HG02678 (cell line): ENCODE results near the gene OGT.
"Not testable (repeated sequence)": the region's sequence is repeated elsewhere in the genome, so short reads cannot be mapped to it uniquely, and the experiment has no call there.

ENCODE experiments used
- ATAC-seq: cut with Tn5 transposase; IDR thresholded peaks from one replicate; pipeline ENCODE4 v1.9.1; 2021; ENCODE audit warnings: mild to moderate bottlenecking, moderate library complexity; ENCODE audit not compliant: unreplicated experiment

OGT gene

DNA sequence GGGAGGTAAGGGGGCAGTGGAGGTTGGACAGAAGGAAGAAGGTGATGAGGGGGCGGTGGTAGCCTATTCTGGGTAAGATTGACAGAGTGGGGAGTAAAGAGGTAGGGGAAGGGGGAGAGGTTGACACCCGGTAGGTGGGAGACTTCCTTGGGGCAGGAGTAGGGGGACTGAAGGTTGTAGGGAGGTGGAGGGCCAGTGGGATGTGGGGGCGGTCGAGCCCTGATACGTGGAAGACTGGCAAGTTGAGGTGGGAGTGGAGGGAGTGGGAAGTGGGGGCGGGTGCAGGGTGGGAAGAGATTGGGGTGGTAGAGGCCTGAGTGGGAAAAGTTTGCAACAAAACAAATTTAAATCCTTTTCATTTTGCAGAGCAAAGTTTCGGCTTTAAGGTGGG, 47.1 kb downstream of the OGT start:
- no peak for ATAC-seq

DNA sequence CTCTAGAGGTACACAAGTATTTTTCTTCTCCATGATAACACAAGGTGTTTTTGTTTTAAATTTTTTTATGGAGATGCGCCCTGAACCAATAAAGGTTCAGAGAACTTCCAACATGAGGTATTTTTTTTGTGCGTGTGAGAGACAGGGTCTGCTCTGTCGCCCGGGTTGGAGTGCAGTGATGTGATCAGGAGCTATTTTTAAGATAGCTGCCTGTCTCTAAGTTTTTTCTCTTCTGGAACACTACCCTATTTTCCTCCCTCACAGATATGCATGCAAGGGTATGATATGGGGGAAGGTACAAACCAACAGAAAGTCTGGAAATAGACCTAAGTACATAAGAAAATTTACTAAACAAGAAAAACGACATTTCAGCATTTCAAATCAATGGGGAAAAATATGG, 48.3 kb downstream of the OGT start:
- ATAC-seq, result no peak

DNA sequence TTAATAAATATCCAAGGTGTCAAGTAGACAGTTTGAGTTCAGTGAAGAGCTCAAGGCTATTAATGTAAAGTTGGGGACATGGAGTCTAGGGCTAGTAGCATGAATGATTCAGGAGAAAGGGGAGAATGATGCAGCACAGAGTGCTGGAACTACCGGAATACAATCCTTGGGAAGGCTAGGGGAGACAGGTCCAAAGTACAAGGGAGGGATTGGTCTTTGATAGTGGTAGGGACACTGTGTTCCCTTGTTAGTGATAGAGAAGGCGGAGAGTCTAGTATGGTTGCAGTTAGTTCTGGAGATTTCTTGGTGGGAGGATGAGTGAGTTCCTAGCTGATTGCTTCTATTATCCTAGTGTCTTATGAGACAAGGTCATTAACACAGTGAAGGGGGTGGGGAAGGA, 54.0 kb downstream of the OGT start:
- ATAC-seq, result no peak

DNA sequence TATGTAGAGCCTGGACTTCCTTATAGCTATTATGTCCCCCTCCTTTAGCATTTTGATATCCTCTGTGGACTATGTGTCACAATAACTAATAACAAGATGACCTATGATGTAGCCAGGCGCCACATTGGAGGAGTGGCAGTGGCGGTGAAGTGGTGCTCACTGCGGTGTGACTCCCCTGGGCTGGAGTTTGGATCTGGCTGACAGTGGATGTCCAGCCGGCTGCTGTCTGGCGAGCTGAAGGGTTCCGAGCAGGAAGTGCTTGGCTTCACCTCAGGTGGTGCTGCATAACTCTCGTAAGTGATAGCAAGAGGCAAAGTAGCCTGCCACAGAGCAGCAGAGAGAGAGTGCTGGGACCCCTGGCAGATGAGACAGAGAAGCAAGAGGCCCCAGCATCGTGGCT, 60.3 kb downstream of the OGT start:
- ATAC-seq, result not testable (repeated sequence)

DNA sequence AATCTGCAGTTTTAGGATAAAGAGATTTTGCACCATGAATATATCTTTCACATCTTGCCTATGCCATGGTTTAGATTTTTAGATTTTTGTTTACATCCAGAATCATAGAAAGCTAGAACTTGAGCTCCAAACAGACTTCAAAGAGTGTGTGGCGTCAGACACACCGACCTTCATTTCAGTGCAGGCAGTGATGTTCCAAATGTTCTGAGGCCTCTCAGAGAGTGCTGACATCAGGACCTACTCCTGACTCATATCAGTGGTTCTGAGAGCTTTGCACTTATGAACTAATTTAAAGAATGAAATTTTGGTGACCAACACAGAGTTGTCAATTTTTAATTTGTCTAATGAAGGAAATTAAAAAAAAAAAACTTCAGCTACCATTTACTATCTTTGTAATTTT, 67.1 kb downstream of the OGT start:
- no peak for ATAC-seq

DNA sequence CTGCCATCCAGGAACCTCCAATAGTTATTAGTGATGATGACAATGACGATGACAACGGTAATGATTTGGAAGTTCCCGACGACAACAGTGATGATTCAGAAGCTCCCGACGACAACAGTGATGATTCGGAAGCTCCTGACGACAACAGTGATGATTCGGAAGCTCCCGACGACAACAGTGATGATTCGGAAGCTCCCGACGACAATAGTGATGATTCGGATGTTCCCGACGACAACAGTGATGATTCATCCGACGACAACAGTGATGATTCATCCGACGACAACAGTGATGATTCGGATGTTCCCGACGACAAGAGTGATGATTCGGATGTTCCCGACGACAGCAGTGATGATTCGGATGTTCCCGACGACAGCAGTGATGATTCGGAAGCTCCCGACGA, 70.7 kb downstream of the OGT start:
- no peak for ATAC-seq

DNA sequence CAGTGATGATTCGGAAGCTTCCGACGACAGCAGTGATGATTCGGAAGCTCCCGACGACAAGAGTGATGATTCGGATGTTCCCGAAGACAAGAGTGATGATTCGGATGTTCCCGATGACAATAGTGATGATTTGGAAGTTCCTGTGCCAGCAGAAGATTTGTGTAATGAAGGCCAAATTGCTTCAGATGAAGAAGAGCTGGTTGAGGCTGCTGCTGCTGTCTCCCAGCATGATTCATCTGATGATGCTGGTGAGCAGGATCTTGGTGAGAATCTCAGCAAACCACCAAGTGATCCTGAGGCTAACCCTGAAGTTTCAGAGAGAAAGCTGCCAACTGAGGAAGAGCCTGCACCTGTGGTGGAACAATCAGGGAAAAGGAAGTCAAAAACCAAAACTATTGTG, 71.2 kb downstream of the OGT start:
- no peak for ATAC-seq

DNA sequence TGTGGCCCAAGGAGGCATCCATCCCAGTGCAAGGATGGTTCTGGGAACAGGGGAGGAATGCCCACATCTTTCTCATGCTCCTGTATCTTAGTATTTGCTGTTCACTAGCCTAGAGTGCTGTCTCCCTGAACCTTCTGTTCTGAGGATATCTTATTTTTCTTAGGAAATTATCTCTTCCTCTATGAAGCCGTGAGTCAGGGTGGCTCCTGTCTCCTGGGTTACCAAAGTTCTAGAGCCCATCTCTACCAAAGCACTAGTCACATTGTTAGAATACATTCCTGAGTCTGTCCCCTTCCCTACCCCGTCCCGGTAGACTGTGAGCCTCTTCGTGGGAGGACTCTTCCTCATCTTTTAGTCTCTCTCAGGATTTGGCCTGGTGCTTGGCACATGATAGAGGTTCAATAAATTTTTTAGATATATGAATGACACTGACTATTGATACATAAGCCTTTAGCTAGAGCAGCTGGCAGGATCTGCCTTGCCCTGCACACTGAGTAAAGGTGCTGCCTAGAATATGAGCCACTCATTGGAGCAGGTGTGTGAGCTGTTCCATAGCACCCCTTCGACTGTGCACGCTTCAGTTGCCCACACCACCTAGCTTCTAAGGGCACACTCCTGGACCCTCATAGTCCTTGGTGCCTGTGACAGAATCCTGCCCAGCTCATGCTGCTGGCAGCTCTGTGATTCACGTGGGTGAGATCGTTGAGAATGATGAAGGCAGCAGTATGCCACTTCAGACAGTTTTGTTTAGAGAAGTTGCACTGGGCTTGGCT, 72.1 kb downstream of the OGT start:
- ATAC-seq, result no peak

DNA sequence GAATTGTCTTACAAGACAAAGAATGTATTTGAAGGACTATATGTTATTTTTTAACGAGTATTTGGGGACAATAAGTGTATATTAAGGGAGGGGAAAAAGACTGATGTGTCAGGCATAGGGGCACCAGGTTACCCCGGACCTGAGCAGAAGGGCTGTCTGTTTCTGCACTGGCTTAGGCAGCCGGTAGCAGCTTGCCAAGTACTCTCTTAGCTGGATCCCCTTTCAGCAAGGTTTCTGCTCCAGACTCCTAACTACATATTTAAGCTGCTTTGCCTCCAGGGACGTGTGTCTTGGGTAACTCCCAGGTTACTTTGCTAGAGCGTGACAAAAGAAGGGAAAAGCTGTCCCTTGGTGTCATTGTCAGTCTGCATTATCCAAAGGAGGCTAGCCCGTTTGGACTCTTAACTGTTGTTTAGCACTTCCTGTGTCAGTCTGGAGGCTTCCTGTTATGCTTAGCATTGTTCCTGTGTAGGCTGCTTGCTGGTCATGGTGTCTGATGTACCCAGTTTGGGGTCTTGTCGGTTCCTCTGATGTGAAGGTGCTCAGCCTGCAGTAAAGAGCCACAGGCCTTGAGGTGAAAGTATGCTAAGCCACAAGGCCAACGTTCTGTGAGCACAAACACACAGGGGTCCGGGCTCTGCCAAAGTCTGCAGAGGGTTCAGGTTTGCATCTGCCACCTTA, 73.8 kb downstream of the OGT start:
- ATAC-seq, result no peak

DNA sequence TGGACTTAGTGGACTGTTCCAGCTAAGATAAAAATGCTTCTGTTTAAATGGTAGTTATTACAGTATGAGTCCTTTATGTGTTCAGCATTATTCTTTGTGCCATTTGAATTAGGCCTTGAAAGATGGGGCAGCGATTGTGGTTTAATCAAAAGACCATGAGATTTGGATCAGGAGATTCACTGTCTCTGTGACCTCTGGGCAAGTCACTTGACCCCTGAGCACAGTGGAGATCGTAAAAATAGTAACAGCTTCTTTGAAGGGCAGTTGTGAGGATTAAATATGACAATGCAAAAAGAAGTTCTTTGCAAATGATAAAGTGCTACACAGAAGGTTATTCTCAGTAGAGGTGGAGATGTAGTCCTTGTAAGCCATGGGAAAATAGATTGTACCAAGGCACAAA, 74.6 kb downstream of the OGT start:
- no peak for ATAC-seq

DNA sequence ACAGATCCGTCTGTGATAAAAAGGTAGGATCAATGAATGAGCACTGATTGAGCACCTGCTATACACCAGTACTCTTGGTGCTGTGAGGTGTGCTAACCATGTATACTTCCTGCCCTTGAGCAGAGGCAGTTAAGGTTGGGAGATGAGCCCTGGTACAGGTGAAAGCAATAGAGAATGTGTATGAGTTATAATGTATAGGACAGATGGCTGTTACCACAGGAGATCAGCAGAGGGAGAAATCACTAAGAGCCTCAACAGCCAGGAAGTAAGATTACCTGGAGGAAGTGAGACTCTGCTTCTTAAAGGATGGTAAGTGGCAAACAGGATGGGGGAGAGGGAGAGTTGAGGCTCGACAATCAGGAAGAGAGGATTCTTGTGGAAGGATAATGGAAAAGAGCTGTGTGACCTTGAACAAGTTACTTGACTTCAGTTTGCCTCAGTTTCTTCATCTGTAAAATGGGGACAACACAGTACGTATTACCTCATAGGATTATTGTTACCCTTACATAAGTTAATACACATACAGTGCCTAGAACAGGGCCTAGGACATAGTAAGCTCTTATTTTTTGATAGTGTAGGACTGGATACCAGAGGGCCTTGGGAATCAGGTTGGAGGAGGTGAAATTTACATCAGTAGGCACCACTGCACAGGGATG, 76.3 kb downstream of the OGT start:
- ATAC-seq, result no peak

DNA sequence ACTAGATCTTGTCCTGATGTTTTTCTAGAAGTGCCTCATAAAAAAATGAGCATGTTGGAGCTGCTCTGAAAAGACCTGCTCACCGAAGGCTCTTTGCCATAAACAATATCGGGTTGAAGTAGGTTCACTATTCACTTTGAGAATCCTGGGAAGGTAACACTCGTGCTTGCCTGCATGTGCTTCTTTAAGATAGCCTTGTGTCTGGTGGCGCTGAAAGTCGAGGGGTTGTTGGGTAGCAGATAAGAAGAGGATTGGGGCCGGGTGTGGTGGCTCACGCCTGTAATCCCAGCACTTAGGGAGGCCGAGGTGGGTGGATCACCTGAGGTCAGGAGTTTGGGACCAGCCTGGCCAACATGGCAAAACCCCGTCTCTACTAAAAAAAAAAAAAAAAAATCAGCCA, 78.8 kb downstream of the OGT start:
- ATAC-seq, result not testable (repeated sequence)

DNA sequence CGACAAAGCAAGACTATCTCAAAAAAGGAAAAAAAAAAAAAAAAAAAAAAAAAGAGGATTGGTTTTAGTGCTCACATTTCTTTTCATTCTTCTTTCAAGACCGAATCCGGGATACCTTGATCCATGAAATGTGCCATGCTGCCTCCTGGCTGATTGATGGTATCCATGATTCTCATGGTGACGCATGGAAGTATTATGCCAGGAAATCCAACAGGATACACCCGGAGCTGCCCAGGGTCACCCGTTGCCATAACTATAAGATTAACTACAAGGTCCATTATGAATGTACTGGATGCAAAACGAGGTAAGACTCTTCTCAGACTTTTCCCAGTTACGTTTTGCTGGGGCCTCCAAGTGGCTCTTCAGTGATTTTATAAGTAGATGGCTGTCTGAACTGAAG, 79.4 kb downstream of the OGT start:
- ATAC-seq, result no peak

DNA sequence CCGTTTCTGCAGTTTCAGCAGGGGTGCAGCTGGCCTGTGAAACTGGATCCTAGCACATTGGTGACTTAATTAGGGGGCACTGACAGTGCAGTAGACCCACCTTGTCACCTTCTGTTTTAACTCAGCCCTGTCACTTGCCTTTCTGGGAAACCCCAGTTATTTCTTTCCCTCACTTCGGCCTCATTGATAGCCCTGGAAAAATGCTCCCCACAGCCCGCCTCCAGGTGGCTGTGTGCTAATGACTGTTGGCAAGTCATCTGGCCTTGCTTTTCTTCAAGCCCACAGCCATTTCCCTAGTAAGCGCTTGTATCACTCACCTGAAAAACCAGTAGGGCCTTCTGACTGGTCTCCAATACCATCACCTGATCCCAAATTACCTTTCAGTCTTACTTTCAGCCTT, 82.2 kb downstream of the OGT start:
- no peak for ATAC-seq

DNA sequence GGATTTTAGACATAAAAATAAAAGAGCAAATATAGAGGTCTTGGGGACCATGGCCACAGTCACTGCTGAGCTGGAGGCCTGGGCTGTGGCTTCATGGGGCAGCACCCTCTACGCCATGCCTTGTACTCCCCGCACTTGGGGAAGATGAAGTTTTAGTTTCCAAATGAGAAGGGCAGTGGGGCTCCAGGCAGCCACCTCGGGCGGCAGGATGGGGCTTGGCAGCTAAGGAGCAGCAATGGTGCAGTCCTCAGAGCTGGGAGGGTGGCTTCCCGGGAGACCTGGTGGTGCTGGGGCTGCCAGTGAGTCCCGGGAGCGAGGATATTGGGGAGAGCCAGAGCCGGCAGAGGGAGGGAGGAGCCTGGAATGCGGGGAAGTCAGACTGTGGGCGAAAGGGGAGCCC, 83.0 kb downstream of the OGT start:
- ATAC-seq, result no peak

DNA sequence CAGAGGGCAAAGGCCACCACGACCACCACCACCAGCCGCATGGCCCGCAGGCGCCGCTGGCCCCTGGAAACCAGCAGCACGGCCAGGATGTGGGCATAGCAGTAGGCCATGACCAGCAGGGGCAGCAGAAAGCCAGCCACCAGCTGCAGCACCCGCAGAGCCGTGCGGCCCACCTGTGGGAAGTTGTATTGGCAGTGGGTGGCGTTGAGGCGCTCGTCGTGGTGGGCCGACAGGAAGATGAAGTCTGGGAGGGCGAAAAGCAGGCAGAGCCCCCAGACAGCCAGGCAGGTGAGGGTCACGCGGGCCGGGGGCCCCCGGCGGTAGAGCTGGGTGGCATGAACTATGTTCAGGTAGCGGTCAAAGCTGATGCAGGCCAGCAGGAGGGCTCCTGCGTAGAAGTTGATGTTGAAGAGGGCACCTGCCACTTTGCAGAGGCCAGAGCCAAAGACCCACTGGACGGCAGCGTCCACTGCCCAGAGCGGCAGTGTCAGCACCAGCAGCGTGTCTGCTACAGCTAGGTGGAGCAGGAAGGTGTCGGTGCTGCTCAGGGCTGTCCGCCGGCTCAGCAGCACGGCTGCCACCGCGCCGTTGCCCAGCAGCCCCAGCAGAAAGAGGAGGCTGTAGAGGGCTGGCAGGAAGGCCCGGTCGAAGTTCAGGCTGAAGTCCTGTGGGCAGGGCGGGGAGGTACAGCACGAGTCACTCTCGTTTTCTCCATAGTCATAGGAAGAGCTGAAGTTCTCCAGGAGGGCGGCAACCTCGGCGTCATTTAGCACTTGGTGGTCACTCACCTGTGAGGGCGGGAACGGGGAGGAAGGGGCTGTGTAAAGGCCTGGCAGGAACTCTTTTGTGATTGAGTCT, 84.0 kb downstream of the OGT start:
- ATAC-seq, result no peak

DNA sequence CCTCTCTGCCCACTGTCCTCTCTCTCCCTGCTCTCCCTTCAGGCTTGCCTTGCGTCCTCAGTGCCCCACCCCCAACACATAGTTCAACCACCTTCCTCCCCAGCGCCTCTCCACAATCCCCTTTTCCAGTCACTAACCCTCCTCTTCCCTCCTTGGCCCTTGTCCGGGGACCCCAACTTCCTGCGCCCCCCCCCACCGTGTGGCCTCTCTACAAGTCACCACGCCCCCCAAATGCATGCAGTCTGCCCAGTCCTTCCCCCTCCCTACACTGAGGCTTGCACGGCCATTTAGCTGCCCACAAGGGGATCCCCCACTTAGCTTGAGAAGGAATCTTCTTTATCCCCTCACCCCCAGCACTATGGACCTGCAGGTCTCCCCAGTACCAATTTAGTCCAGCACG, 84.8 kb downstream of the OGT start:
- ATAC-seq, result no peak

DNA sequence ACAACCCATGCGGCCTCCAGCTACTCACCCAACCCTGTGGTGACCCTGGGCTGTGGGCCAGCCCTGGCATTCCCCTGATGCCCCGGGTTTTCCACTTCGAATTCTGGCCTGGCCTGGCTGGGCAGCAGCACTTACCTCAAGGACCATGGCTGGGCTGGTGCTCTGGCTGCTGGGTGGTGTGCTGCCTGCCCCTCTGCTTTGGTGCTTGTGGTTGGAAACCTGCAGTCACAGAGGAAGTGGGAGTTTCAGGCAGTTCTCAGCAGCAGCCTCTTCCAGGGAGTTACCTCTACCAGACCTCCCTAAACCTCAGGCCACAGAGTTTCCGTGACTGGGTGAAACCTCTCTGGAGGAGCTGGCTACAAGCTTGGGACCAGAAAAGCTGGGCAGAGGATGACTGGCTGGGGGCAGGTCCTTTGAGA, 85.4 kb downstream of the OGT start, which contains the start of gene CXCR3:
Gene CXCR3 (minus strand): TSS at position 209 of the 419 bp plus-strand sequence. CDS start 62 bp downstream, at position 147.
- peak; percentile 69 for ATAC-seq

DNA sequence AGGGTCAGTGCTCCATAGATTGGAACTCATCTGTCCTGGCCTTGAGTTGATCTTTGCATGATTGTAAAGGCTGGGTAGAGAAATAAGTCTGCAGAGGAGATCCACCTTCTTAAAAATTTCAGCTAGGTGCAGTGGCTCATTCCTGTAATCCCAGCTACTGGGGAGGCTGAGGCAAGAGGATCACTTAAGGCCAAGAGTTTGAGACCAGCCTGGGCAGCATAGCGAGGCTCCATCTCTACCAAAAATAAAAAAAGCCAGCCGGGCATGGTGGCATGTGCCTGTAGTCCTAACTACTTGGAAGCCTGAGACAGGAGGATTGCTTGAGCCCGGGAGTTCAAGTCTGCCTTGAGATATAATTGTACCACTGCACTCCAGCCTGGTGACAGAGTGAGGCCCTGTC, 85.9 kb downstream of the OGT start:
- no peak for ATAC-seq

DNA sequence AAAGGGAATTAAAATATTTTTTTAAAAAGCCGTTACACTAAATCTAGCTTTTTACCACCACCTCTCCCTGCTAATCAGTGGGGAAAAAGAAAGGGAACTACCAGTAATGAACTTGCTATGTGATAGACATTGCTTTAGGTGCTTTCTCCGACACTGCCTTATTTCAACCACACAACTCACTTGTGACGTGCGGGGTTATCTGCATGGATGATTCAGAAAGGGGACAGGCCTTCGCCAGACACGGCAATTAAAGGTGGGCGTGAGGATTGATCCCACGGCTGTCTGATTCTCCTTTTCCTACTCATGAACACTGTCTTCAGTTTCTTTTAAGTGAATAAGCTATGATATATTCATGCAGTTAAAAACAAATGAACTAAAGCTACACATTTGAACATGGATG, 86.3 kb downstream of the OGT start:
- ATAC-seq, result no peak

DNA sequence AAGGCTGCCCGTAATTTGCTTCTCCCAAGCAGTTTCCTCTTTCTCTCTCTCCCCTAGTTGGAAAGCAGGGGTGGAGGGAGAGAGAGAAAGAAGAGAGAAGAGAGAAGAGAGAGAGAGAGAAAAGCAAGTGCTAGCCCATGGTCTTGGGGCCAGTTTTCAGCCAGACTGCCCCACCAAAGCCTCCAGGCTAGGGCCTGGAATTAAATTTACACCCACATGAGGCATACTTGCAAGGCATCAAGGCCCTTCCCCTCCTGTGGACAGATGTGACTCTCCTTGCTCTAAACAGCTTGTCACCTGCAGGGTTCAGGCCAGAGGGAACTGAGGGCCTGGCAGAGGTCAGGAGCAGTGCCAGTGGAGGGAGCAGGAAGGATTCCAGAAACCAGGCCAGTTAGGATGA, 87.1 kb downstream of the OGT start:
- ATAC-seq, result no peak
